ENCODE measurements around the gene RNU5D-1.

DNA sequence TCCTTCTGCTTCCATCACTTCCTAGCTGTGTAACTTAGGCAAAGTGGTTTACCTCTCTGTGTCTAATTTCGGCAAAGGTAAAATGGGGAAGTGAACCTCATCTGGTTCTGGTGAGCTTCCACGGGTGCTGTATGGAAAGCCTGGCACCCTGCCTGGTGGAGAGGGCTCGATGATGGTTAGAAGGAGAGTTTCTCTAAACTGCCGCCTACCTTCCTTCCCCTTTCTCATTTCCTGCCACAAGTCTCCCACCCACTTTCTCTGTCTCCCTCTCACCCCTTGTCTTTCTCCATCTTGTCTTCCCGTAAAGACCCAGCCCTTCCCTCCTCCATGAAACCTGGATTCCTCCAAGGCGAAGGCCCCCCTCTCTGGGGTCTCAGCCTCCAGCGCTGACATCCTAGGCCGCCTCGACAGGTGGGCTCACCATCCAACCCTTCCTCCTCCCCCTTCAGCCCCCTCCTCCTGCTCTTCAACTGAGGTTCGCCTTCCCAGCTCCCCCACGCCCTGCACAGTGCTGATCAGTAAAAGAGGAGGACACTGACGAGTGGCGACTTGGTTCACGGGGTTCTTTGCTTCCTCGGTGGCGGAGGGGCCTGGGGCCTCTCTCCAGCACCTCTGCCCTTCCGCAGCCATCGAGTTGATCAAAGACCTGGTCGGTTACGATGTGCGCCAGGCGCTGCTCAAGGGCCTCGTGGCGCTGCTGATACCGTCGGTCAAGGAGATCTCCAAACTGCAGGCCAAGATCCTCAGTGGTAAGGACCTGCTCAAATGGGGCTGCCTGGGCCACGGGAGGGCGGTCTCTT, 7.3 kb downstream of the RNU5D-1 start:
- TF ChIP-seq, protein P1, sequence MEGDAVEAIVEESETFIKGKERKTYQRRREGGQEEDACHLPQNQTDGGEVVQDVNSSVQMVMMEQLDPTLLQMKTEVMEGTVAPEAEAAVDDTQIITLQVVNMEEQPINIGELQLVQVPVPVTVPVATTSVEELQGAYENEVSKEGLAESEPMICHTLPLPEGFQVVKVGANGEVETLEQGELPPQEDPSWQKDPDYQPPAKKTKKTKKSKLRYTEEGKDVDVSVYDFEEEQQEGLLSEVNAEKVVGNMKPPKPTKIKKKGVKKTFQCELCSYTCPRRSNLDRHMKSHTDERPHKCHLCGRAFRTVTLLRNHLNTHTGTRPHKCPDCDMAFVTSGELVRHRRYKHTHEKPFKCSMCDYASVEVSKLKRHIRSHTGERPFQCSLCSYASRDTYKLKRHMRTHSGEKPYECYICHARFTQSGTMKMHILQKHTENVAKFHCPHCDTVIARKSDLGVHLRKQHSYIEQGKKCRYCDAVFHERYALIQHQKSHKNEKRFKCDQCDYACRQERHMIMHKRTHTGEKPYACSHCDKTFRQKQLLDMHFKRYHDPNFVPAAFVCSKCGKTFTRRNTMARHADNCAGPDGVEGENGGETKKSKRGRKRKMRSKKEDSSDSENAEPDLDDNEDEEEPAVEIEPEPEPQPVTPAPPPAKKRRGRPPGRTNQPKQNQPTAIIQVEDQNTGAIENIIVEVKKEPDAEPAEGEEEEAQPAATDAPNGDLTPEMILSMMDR (IDR thresholded peaks at IDR 0.05; ENCODE audit: low read length): no peak
- no peak for TF ChIP-seq EZH2 (IDR thresholded peaks at IDR 0.05; ENCODE audit: borderline replicate concordance, low read length)

All from OCI-LY1 (cell line).